Kidney (tissue), 14 donors: ENCODE results near the gene PAX5. TPM values are rescaled to one million over a fixed set of nuclear protein-coding genes. Genes with fewer than 3 reads are reported as not detected.

ENCODE experiments used
- DNase-seq, 5 donors: peaks; one replicate each; pipeline ENCODE4 v3.0.0-alpha.2; 2013 to 2020
- FAIRE-seq: peaks from 2 replicates; lab custom pipeline; 2012; peaks lifted over from hg19 to GRCh38; lab: Jason Lieb, UNC
- H3K27ac ChIP-seq, 2 donors: one replicate each; pipeline ENCODE4 v1.7.0; 2013; ENCODE audit warnings: low read depth in 2 of 2, low read length in 2 of 2, inconsistent platforms in 1 of 2
- H3K27me3 ChIP-seq: one replicate; pipeline ENCODE4 v1.7.1; 2013; ENCODE audit warnings: low read length, inconsistent platforms; ENCODE audit not compliant: control insufficient read depth, insufficient read depth
- H3K36me3 ChIP-seq, 3 donors: one replicate each; pipeline versions ENCODE4 v1.7.0 to v1.7.1; 2013; ENCODE audit warnings: low read length in 3 of 3, control low read depth in 1 of 3, inconsistent platforms in 1 of 3; ENCODE audit not compliant: insufficient read depth in 3 of 3, control insufficient read depth in 2 of 3
- H3K4me1 ChIP-seq, 3 donors: one replicate each; pipeline versions ENCODE4 v1.7.0 to v1.7.1; 2013; ENCODE audit warnings: low read length in 3 of 3, inconsistent platforms in 1 of 3, low read depth in 1 of 3; ENCODE audit not compliant: control insufficient read depth in 2 of 3, insufficient read depth in 2 of 3
- H3K4me3 ChIP-seq, 3 donors: one replicate each; pipeline versions ENCODE4 v1.7.0 to v1.8.1; 2013; ENCODE audit warnings: low read length in 3 of 3, control low read depth in 1 of 3, inconsistent platforms in 1 of 3
- H3K9ac ChIP-seq, 3 donors: one replicate each; pipeline versions ENCODE4 v1.7.0 to v1.7.1; 2013; ENCODE audit warnings: low read length in 3 of 3, control low read depth in 1 of 3, inconsistent platforms in 1 of 3
- H3K9me3 ChIP-seq, 3 donors: one replicate each; pipeline versions ENCODE4 v1.7.0 to v1.7.1; 2013; ENCODE audit warnings: low read length in 3 of 3, control low read depth in 1 of 3, inconsistent platforms in 1 of 3; ENCODE audit not compliant: control insufficient read depth in 2 of 3, insufficient read depth in 1 of 3
- intact Hi-C: fragments of 100-400 bp; cut with DNase I; formaldehyde crosslinking; loops from one replicate; pipeline ENCODE4 v1.11.1; 2022
- polyA plus RNA-seq: library from polyadenylated mRNA; stranded (reverse); fragments of 350-450 nt; fragmentation: Illumina TruSeq; extraction: RNeasy Lipid Tissue Mini Kit (QIAGEN cat#74804); gene quantifications from one replicate; pipeline ENCODE4 v1.2.3, GENCODE V29; 2014; ENCODE audit warnings: low read depth, low replicate concordance; ENCODE audit not compliant: insufficient read depth
- total RNA-seq: library from RNA; stranded (reverse); fragmentation: NEBNext Ultra II Directional; extraction: Animal tissue kit (Norgen Biotek cat#: 25700); gene quantifications from one replicate; pipeline ENCODE4 v1.2.1, GENCODE V29; 2021
- TF ChIP-seq, protein P1 (sequence below): IDR thresholded peaks from 3 replicates; pipeline ENCODE4 v1.5.1; 2012; ENCODE audit warnings: mild to moderate bottlenecking, moderate library complexity, borderline replicate concordance; ENCODE audit not compliant: insufficient read depth; ENCODE audit errors: extremely low read depth
- donor health status: control.
- donor health status: control.
- donor health status: control.
- donor health status: control.
- donor health status: control.
- donor health status: DM: yes; HTN: yes; CAD: no.
- donor health status: Normal renal cell carcinoma (clear cell type).

The PAX5 gene
- total and polyA plus RNA-seq, 2 donors from 2014 or later: 2.7 TPM; not detected in 1

DNA sequence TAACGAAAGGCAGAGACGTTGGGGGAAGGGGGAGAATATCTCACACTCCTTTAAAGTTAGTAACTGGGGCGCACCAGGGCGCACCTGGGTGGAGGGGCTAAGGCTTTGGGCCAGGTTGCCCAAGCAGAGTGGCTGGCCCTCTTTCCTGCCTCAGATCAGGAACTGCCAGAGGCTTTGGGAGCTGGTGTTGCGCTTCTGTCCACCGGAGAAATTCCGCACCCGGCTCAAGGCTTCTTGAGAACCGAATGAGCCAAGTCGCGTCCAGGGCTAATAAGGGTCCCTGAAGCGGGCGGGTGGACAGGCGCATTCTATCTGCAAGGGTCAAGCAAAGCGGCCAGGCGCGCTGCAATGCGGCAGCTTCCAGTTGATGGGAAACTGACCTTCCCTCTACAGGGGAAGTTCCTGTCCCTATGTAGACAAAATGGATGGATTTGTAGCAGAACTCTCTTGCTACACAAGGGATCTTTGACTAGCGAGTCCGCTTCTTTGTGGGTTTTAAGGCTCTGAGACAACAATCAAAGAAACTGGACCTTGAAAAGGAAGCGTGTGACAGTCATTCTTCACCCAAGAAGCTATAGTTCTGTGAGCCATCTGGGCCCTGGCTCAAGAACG, 5.5 kb downstream of the PAX5 start:
- H3K4me1 ChIP-seq: peaks cover 0 to 17% (median 6%) of the 10 kb centered on the region in 3 donors

DNA sequence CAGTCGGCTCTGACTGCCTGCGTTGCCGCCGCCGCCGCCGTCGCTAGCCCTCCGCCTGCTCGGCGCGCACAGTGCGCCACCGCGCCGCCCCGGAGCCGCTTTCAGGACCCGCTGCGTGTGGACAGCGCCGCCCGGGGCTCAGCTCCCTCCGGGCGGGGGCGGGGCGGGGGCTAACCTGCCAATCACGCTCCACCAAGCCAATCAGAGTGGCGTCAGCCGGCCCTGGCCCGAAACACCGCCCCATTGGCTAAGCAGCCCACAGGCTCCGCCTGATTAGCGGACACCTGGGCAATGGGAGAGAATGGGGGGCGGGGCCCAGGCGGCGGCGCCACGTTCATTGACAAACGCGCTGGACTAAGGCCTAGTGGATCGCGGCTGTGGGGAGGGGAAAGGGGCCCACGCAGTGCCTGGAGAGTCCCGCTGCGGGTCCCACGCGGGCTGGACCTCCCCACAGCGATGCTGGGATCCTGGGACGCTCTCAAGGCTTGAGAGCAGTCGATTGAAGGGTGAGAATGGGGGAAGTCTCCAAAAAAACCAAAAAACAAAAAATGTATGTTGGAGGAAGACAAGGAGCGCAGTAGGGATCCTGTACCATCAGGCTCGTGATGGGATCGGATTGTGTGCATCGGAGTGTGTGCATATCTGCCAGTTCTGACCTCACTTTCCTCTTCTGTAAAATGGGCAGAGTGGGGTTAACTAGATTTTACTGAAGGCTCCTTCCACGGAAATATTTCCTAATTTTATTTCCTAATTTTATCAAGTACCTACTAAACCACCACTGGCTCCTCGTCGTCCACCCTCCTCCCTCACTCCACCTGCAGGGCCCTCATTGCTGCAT, 6.3 kb downstream of the PAX5 start:
- Histone ChIP-seq H3K27me3 (peaks cover 80% of the 10 kb centered on the region), H3K4me3 (peak overlapping the region in 1 of 3 donors; percentile 32), H3K9ac (no peak overlapping the region), H3K4me1 (peaks cover 0 to 17% (median 6%) of the 10 kb centered on the region in 3 donors), H3K9me3 (no peaks in the 10 kb centered on the region), H3K27ac (no peak overlapping the region), H3K36me3 (no peaks in the 10 kb centered on the region)
- TF ChIP-seq, protein P1, sequence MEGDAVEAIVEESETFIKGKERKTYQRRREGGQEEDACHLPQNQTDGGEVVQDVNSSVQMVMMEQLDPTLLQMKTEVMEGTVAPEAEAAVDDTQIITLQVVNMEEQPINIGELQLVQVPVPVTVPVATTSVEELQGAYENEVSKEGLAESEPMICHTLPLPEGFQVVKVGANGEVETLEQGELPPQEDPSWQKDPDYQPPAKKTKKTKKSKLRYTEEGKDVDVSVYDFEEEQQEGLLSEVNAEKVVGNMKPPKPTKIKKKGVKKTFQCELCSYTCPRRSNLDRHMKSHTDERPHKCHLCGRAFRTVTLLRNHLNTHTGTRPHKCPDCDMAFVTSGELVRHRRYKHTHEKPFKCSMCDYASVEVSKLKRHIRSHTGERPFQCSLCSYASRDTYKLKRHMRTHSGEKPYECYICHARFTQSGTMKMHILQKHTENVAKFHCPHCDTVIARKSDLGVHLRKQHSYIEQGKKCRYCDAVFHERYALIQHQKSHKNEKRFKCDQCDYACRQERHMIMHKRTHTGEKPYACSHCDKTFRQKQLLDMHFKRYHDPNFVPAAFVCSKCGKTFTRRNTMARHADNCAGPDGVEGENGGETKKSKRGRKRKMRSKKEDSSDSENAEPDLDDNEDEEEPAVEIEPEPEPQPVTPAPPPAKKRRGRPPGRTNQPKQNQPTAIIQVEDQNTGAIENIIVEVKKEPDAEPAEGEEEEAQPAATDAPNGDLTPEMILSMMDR: no peak
- intact Hi-C loops: no loop called here
- peak; percentile 93 to 98 (median 98) for DNase-seq
- FAIRE-seq: no peak

More for the DNA sequence above, 5.5 kb downstream of the PAX5 start:
- H3K27me3 ChIP-seq: peaks cover 81% of the 10 kb centered on the region
- no peak overlapping the region for H3K4me3 ChIP-seq
- FAIRE-seq: no peak
- H3K36me3 ChIP-seq: no peaks in the 10 kb centered on the region
- H3K9ac ChIP-seq: no peak overlapping the region
- intact Hi-C loops: no loop called here
- H3K27ac ChIP-seq: no peak overlapping the region
- peak in 2 of 5 donors; percentile 2 to 54 for DNase-seq
- H3K9me3 ChIP-seq: no peaks in the 10 kb centered on the region
- TF ChIP-seq, protein P1: no peak

DNA sequence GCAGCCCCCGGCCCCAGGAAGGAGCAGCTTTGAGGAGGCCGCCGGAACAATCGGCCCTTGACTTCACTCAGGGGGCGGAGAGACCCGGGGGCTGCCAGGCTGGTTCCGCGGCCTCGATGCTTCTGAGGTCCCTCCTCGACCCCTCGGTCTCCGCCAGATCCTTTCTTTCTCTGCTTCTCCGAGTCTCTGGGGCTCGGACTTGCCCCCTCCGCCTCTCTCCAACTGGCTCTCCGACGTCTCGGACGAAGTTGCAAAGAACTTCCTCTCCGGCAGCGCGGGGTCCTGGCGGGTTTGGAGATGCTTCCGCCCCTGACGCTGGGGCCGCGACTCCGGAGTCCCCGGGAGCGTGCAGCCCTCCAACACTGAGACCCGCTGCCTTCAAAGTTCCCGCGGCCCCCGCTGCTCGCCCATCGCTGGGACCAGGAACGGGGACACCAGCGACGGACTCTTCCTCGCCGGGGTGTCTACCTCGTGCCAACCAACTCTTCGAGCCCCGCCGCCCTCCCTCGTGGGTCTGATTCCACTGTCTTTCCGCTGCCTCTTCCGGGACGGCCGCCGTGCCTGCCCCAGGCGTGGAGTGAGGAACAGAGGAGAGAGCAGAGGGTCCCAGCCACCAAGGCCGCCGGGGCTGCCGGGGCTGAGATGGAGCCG, 7.0 kb downstream of the PAX5 start:
- no peak for FAIRE-seq
- TF ChIP-seq, protein P1: no peak
- no peak overlapping the region for H3K9ac ChIP-seq
- intact Hi-C loops: no loop called here
- H3K9me3 ChIP-seq: no peaks in the 10 kb centered on the region
- no peak overlapping the region for H3K27ac ChIP-seq
- H3K4me1 ChIP-seq: peaks cover 0 to 17% (median 6%) of the 10 kb centered on the region in 3 donors
- DNase-seq: peak in 1 of 5 donors; percentile 54
- peaks cover 78% of the 10 kb centered on the region for H3K27me3 ChIP-seq
- no peak overlapping the region for H3K4me3 ChIP-seq
- H3K36me3 ChIP-seq: no peaks in the 10 kb centered on the region
